Measurements from ENCODE around the gene MEIS3.
"Not testable (repeated sequence)": the region's sequence is repeated elsewhere in the genome, so short reads cannot be mapped to it uniquely, and the experiment has no call there.

MEIS3 gene

DNA sequence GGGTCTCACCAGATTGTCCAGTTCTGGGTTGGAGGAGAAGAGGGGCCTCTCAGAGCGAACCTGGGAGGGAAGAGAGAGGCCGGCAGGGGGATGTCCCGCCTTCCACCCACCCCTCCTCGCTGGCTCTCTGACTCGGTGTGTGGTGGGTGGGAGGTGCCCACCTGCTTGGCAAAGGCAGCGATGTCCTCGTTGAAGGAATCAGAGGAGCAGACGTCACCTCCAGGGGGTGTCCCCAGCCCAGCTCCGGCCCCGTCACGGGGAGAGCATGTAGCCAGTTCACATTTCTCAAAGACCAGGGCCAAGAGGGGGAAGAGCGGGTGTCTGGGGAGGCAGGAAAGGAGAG lies 2.7 kb downstream of the MEIS3 start:
- DNase-seq (ENCODE audit: low read depth in 2 of 2) = no peak

DNA sequence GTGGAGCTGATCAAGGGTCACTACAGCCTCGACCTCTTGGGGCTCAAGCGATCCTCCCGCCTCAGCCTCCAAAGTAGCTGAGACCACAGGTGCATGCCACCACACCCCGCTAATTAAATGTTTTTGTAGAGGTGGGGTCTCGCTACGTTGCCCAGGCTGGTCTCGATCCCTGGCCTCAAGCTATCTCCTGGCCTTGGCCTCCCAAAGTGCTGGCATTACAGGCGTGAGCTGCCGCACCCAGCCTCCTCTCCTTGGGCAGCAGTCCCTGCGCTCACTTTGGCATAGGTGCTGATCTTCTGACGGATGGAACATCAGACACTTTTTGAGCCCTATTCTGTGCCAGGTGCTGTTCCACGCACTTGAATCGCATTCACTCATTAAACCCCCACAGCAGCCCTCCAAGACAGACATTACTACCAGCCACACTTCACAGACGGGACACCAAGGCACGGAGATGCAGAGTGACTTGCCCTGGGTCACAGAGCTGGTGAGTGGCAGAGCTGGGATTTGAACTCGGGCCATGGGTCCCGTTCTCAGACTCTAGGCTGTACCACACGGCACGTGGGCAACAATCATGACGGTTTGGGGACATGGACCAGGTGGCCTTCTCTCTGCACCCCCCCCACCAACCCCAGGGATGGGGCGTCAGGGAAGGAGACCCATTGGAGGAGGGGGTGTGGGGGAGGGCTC lies 3.2 kb downstream of the MEIS3 start:
- no peak for DNase-seq (ENCODE audit: low read depth in 2 of 2)

DNA sequence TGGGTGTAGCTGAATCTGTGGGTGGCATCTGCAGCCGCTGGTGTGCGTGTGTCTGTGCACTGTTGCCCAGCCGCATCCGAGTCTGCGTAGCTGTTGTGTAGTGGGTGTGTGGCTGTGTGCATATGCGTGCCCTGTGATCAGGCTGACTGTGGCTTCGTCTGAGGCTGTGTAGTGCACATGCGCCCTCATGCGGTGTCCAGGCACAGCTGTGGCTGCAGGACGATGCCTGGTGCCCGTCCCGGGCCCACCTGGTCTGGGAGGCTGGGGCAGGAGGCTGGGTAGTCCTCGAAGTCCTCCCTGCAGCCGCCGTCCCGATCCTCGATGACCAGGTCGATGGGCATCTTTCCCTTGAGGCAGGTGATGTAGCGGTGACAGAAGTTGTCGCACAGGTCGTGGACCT lies 4.9 kb downstream of the MEIS3 start:
- DNase-seq (ENCODE audit: low read depth in 2 of 2) = no peak

DNA sequence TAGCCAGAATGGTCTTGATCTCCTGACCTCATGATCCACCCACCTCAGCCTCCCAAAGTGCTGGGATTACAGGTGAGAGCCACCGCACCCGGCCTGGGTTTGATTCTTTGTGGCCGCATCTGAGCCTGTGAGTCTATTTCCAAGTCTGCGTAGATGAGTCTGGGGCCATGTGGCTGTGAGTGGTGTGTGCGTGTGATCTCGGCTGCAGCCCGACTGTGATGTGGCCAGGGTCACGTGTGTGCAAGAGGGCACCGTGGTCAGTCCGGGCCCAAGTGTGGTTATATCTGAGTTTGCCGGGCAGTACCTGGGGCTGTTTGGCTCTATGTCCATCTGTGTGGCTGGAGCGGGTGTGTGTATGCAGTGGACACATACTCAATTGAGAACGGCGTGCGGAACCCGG lies 5.4 kb downstream of the MEIS3 start:
- DNase-seq (ENCODE audit: low read depth in 2 of 2) = no peak

DNA sequence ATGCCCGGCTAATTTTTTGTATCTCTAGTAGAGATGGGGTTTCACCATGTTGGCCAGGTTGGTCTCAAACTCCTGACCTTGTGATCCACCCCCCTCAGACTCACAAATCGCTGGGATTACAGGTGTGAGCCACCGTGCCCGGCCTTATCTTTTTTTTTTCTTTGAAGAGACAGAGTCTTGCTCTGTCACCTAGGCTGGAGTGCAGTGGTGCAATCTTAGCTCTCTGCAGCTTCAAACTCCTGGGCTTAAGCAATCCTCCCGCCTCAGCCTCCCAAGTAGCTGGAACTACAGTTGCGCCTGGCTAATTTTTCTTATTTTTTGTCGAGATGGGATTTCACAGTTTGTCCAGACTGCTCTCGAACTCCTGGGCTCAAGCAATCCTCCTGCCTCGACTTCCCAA lies 7.6 kb downstream of the MEIS3 start:
- DNase-seq (ENCODE audit: low read depth in 2 of 2) = not testable (repeated sequence)

DNA sequence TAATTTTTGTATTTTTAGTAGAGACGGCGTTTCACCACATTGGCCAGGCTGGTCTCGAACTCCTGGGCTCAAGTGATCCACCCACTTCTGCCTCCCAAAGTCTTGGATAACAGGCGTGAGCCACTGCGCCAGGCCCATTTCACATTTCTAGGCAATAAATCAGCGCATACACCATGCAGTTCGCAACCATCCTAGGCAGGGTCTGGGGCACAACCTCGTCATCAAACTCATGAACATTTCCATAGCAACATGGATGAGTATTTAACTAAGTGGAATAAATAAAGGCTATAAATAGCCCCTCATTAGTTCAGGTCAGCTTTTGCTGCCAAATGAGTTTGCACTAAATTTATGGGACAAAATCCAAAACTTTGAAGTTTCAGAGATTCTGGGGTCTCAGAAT lies 8.2 kb downstream of the MEIS3 start:
- DNase-seq (ENCODE audit: low read depth in 2 of 2) = no peak

DNA sequence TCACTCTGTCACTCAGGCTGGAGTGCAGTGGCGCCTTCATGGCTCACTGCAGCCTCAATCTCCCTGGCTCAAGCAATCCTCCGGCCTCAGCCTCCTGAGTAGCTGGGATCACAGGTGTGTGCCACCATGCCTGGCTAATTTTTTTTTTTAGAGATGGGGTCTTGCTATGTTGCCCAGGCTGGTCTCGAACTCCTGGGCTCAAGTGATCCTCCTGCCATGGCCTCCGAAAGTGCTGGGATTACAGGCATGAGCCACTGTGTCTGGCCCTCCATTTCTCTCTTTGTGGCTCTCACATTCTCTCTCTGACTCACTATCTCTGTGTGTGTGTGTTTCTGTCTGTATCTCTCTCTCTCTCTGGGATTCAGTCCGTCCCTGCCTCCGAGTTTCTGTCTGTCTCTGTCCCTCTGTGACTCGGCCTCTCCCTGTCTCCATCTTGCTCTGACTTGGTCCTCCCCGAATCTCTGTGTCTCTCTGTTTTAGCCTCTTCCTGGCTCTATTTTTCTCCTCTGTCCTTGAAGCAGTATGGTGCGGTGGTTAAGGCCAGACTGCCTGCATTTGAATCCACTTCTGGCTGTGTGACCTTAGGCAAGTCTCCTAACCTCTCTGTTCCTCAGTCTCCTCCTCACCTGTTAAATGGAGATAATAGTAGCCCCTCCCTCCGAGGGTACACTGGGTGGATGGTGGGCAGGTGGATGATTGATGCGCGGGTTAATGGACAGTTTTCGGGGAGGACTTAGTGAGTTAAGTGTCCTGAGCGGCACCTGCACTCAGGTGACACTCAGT lies 11.0 kb downstream of the MEIS3 start:
- DNase-seq (ENCODE audit: low read depth in 2 of 2) = no peak

DNA sequence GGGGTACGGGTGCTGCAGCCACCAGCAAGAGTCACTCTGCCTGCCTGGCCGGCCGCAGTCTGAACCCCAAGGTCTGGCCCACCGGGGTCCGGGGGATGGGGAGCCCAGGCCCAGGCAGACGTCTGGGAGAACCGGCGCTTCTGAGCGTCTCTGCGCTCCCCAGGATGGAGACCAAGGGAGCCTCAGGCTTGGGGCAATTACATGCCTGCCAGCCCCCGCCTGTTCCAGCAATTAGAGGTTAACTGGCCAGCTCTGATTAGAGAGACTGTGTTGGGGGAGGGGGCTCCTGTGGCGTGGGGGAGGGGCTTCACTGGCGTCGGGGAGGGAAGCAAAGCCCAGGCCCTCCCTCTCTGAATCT lies 11.9 kb downstream of the MEIS3 start:
- no peak for DNase-seq (ENCODE audit: low read depth in 2 of 2)

DNA sequence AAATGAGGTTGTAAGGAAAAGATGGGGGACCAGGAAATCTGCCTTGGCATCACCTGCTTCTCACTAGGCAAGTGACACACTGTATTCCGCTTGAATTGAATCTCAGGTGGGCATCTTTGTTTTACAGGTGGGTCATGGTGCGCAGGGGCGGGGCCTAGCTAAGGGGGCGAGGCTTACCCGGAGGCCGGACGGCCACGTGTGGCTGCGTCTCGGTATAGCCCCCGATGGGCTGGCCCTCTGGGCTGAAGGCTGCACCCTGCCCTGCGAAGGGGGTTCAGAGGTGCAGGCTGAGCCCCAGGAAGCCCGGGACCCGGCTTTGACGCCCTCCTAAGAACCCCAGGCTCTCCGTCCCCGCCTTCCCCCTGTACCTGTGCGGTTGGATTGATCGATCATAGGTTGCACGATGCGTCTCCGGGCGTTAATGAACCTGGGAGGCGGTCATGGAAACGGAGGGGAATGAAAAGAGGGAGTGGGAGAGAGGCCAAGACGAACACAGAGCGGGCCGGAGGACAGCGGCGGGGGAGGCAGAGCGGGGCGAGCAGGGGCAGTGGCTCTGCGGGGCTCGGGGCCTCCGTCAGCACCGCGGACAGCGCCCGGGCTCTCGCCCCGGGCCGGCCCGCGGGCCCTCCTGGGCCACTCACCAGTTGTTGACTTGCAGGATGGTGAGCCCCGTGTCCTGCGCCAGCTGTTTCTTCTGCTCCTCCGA lies 12.5 kb downstream of the MEIS3 start:
- DNase-seq (ENCODE audit: low read depth in 2 of 2) = no peak

DNA sequence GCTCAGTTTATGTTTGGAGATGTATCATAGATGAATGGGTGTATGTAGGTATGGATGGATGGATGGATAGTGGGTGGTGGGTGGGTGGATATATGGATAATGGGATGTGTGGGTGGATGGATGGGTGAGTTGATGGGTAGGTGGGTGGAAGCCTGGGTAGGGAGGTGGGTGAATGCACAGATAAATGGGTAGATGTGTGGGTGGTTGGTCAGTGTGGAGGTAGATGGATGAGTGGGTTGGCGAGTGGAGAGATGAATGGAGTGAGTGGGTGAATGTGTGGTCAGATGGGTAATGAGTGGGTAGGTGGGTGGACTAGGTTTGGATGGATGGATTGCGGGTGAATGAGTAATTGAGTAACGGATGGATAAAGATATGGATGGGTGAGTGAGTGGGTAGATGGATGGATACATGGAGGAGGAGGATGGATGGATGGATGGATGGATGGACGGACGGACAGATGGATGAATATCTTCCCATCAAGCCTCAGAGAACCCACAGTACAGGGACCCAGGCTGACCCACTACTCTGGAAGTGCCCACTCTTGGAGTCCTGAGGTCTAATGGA lies 13.4 kb downstream of the MEIS3 start:
- no peak for DNase-seq (ENCODE audit: low read depth in 2 of 2)

DNA sequence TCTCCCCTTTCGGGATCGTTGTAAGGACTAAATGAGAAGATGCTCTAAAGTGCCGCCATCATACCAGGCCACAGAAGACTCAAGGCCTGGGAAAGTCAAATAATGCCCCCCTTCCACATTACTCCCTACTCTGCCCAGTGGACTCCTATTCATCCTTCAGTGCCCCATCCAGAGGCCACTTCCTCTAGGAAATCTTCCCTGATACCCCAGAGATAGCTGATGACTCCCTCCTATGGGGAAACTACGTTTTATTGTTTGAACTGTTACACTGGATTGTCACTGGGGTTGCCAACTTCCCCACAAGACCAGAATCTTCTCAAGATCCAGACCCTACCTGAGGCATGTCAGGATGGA lies 14.2 kb downstream of the MEIS3 start:
- no peak for DNase-seq (ENCODE audit: low read depth in 2 of 2)

DNA sequence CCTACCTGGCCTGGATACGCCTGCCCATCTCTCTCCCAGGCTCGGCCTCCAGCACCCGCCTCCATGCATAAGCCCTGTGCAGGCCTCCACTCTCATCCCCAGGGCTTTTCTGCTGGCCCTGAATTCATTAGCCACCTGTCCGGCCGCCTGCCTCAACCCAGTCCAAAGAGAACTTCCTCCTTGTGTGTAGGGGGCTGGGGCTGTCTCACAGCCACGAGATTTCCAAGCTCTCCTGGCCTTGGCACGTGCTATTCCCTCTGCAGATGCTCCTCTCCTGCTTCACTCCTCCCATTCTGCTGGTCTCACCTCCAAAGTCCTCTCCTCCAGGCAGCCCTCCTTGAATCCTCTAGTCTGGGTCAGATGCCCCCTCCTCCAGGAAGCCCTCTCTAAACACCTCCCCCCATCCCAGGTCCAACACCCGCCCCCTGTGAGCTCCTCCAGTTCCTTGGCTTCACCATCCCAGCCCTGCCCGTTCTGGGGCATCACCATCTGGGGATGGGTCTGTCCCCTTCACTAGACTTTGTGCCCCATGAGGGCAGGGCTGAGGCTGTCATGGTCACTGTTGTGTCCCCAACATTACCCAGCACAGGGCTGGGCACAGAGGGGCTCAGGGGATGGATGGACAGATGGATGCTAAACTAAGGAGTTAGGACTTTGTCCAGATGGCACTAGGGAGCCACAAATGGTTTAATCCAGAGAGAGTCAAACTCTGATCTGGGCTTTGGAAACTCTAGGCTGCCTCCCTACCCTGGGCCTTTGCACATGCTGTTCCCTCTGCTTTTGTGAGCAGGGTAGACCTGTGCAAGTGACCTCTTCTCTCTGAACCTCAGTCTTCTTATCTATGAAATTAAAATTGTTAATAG lies 14.8 kb downstream of the MEIS3 start:
- no peak for DNase-seq (ENCODE audit: low read depth in 2 of 2)

DNA sequence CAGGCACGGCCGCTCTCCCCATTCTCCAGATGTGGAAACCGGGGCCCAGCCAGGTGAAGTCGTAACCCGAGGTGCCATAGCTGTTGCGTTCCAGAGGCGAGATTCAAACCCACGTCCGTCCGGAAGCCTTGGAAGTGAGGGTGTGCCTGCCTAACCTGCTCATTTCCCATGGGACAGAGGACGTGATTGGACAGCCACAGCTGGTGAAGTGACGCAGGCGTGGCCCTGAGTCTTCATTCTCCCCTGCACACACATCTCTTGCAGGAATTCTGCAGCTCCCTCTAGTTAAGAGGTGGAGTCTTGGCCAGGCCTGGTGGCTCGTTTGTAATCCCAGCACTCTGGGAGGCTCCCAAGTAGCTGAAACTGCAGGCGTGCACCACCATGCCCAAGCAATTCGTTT lies 16.8 kb downstream of the MEIS3 start:
- DNase-seq (ENCODE audit: low read depth in 2 of 2) = no peak

DNA sequence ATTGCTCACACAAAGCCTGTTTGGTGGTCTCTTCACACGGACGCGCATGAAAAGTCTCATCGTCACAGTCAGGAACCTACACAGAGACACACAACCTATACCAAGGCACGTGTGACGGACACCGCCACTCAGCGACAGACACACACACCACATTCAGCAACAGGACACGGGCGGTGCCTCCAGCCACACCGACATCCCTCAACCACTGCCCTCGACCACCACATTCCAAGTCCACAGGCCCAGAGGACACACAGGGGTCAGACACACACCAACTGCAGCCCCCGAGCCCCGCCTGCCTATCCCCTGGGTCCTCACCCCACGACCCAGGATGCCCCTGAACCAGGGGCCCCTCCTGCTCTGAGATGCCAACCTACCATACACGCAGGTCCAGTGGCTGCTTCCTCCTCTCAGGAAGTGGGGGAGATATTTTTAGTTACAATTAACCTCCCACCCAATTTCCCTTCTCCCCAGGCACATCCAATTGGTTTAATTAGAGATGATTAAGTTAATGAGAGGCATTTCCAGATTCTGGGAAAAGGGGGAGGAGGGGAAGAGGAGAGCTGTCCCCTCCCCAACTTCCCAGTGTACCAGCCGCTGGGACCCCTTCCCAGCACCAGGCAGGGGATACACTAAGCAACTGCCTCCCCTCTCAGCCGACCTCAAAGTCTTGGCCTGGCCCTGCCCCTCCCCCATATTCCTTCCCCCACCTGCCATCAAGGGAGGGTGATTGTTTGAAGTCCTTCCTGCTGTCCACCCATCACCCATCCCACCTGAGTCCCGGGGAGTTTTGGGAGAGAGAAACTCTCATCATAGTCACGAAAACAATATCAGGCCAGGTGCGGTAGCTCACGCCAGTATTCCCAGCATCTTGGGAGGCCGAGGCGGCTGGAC lies 20.4 kb downstream of the MEIS3 start:
- DNase-seq (ENCODE audit: low read depth in 2 of 2) = no peak

DNA sequence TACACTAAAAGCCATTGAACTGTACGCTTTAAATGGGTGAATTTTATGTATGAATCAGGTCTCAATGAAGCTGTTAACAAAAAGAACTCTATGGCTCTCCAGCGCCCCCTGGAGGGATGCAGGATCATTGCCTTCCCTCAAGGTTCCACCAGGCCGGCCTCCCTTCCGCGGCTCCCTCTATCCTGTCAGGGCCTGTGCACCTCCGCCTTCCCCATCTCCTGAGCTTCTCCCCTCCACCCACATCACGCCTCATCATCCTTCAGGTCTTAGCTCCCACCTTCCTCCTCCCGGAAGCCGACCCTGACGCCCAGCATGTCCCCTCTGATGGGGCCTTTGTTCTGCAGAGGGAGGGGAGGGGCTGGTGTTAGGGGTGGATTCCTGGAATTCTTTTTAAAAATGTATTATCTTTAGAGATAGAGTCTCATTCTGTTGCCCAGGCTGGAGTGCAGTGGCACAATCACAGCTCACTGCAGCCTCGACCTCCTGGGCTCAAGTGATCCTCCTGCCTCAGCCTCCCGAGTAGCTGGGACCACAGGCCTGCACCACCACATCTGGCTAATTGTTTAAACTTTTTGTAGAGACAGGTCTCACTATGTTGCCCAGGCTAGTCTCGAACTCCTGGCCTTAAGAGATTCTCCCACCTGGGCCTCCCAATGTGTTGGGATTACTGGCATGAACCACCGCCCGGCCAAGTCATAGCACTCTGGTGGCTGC lies 27.7 kb downstream of the MEIS3 start:
- DNase-seq (ENCODE audit: low read depth in 2 of 2) = peak; percentile 71 to 82

DNA sequence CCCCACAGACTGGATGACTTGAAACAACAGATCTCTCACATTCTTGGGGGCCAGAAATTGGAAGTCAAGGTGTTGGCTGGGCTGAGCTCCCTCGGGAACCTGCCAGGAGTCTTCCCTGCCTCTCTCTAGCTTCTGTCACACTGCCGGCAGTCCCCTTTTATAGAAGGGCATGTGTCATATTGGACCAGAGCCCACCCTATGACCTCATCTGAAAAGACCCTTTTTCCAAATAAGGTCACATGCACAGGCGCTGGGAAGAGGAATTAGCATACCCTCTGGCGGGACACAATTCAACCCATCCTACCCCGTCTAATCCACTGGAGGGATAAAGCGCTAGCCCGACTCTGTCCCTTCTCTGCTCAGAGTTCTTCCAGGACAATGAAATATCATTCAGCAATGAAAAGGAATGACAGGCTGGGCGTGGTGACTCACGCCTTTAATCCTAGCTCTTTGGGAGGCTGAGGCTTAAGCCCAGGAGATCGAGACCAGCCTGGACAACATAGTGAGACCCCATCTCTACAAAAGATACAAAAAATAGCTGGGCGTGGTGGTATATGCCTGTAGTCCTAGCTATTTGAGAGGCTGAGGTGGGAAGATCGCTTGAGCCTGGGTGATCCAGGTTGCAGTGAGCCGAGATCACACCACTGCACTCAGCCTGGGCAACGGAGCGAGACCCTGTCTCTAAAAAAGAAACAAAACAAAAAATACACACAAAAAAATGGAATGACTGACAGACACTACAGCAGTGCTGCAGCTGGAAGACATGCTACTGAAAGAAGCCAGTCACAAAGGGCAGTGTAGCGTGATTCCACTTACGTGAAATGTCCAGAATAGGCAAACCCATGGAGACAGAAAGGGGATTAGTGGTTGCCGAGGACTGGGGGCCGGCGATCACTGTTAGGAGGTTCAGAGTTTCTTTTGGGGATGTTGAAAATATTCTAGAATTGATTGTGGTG lies 28.5 kb downstream of the MEIS3 start:
- no peak for DNase-seq (ENCODE audit: low read depth in 2 of 2)

DNA sequence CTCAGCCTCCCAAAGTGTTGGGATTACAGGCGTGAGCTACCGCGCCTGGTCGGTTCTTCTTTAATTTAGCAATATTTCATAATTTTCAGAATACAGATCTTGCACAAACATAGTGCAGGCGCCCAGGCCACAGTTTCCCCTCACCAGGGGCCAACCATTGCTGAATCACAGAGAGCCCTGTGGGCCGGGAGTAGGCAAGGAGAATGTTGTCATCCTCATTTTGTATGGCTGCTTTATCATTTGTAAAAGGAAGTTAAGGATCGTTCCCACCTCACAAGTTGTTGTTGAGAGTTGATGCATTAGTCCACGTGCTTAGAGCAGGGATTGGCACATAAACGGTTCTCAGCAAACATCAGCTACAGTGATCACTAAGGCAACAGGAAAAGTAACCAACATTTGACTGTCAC lies 30.2 kb downstream of the MEIS3 start:
- DNase-seq (ENCODE audit: low read depth in 2 of 2) = no peak

DNA sequence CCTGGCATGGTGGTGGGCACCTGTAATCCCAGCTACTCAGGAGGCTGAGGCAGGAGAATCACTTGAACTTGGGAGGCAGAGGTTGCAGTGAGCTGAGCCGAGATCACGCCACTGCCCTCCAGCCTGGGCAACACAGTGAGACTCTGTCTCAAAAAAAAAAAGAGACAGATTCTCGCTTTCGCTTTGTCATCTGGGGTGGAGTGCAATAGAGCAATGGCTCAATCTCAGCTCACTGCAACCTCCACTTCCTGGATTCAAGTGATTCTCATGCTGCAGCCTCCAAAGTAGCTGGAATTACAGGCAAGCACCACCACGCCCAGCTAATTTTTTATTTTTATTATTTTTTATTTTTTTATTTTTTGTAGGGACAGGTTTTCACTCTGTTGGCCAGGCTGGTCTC lies 30.6 kb downstream of the MEIS3 start:
- not testable (repeated sequence) for DNase-seq (ENCODE audit: low read depth in 2 of 2)

DNA sequence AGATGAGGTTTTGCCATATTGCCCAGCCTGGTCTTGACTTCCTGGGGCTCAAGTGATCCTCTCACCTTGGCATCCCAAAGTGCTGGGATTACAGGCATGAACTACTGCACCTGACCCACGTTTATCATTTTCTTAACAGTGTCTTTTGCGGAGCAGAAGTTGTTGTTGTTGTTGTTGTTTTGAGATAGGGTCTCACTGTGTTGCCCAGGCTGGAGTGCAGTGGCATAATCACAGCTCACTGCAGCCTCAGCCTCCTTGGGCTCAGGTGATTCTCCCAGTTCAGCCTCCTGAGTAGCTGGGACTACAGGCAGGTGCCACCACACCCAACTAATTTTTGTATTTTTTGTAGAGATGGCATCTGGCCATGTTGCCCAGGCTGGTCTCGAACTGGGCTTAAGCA lies 31.7 kb downstream of the MEIS3 start:
- not testable (repeated sequence) for DNase-seq (ENCODE audit: low read depth in 2 of 2)

Measured in stimulated activated CD4-positive, alpha-beta T cell treated with anti-CD3 and anti-CD28 coated beads, Interleukin-15, amount 100 ng/mL, for 48 hours (primary cell).